ENCODE measurements around the gene TLE1. TPM values are rescaled to one million over a fixed set of nuclear protein-coding genes. Genes with fewer than 3 reads are reported as not detected.

TLE1 gene
- total and polyA plus RNA-seq, 10 of the 15 experiments (the other 5 are each of a cell fraction or from before 2014, with no cell fraction given), result 0.04 to 0.23 (median 0.10) TPM; not detected in 6

DNA sequence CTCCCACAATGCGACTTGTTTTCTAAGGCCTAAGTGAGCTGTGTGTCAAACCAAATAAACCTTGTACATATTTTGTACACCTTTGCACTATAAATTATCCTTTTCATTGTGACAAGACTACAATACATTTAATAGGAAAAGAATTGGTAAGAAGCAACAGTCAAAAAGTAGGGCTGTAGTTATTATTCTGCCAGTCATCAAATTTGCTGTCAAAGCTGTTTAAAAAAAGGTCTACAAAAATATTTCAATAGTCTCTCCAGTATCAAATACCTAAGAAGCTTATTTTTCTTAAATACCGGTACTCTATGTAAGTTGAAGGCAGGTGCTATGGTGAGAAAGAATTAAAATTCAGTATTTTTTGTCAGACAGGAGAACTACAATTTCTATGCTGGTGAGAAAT, 40.5 kb downstream of the TLE1 start:
- FAIRE-seq (no peak), ATAC-seq (no peak), DNase-seq (ENCODE audit: low read depth, low spot score) (no peak)
- Histone ChIP-seq H3K27me3 (replicated peaks in 1 of 2; ENCODE audit: control insufficient read depth in 2 of 2, insufficient read depth in 2 of 2, low read length in 1 of 2) (no peaks in the 10 kb centered on the region), H2AFZ (ENCODE audit: control insufficient read depth, low read depth, low read length) (no peak overlapping the region), H3K9ac (ENCODE audit: control insufficient read depth, insufficient read depth, low read length) (no peak overlapping the region), H3K79me2 (ENCODE audit: control insufficient read depth, insufficient read depth, low read length) (no peaks in the 10 kb centered on the region), H3K9me3 (replicated peaks; ENCODE audit: control insufficient read depth, insufficient read depth, low read length) (no peaks in the 10 kb centered on the region), H3K36me3 (ENCODE audit: control insufficient read depth in 2 of 2, insufficient read depth in 2 of 2, low read length in 1 of 2) (no peaks in the 10 kb centered on the region), H3K4me1 (ENCODE audit: control insufficient read depth, insufficient read depth, low read length) (no peaks in the 10 kb centered on the region), H3K27ac (ENCODE audit: control insufficient read depth, insufficient read depth) (no peak overlapping the region), H3K4me3 (no peak overlapping the region), H4K20me1 (ENCODE audit: control insufficient read depth, insufficient read depth) (no peaks in the 10 kb centered on the region), H3K4me2 (ENCODE audit: control insufficient read depth, insufficient read depth) (no peak overlapping the region)
- SMC1A ChIA-PET (ENCODE audit: uncharacterized antibody, unreplicated experiment), result no interaction called here
- WGBS (ENCODE audit: insufficient coverage, insufficient replicate concordance, low lambda C conversion rate, missing lambda C conversion rate), result 78% methylated on average over 2 of the region's 2 CpGs
- intact Hi-C loops (cut with micrococcal nuclease; ENCODE audit: unreplicated experiment) (no loop called here), in situ Hi-C loops (cut with MboI) (no loop called here)
- no TSS peak for BruUV-seq (replicated peaks)
- no peak for TF ChIP-seq SPI1 (IDR thresholded peaks at IDR 0.05; ENCODE audit: borderline replicate concordance, insufficient read depth, low read depth, low read length)
- no peak for TF ChIP-seq MXI1 (IDR thresholded peaks at IDR 0.05; ENCODE audit: low read depth, low read length)
- TF ChIP-seq, protein P1, sequence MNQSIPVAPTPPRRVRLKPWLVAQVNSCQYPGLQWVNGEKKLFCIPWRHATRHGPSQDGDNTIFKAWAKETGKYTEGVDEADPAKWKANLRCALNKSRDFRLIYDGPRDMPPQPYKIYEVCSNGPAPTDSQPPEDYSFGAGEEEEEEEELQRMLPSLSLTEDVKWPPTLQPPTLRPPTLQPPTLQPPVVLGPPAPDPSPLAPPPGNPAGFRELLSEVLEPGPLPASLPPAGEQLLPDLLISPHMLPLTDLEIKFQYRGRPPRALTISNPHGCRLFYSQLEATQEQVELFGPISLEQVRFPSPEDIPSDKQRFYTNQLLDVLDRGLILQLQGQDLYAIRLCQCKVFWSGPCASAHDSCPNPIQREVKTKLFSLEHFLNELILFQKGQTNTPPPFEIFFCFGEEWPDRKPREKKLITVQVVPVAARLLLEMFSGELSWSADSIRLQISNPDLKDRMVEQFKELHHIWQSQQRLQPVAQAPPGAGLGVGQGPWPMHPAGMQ (IDR thresholded peaks at IDR 0.05; ENCODE audit: borderline replicate concordance), result no peak
- no peak for TF ChIP-seq STAT1 (conservative IDR thresholded peaks at IDR 0.05)
- TF ChIP-seq ZNF384 (IDR thresholded peaks at IDR 0.05; ENCODE audit: borderline replicate concordance, low read depth, low read length), result no peak
- no peak for TF ChIP-seq SREBF1 (IDR thresholded peaks at IDR 0.05; ENCODE audit: low read length)
- no peak for TF ChIP-seq RB1 (IDR thresholded peaks at IDR 0.05; ENCODE audit: borderline replicate concordance)
- no peak for TF ChIP-seq IKZF2 (IDR thresholded peaks at IDR 0.05)
- no peak for TF ChIP-seq ZBED1 (IDR thresholded peaks at IDR 0.05; ENCODE audit: borderline replicate concordance)
- no peak for TF ChIP-seq SREBF2 (IDR thresholded peaks at IDR 0.05; ENCODE audit: low read length)
- TF ChIP-seq, protein P2, sequence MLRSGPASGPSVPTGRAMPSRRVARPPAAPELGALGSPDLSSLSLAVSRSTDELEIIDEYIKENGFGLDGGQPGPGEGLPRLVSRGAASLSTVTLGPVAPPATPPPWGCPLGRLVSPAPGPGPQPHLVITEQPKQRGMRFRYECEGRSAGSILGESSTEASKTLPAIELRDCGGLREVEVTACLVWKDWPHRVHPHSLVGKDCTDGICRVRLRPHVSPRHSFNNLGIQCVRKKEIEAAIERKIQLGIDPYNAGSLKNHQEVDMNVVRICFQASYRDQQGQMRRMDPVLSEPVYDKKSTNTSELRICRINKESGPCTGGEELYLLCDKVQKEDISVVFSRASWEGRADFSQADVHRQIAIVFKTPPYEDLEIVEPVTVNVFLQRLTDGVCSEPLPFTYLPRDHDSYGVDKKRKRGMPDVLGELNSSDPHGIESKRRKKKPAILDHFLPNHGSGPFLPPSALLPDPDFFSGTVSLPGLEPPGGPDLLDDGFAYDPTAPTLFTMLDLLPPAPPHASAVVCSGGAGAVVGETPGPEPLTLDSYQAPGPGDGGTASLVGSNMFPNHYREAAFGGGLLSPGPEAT (IDR thresholded peaks at IDR 0.05; ENCODE audit: low read depth), result no peak
- TF ChIP-seq, protein P3, sequence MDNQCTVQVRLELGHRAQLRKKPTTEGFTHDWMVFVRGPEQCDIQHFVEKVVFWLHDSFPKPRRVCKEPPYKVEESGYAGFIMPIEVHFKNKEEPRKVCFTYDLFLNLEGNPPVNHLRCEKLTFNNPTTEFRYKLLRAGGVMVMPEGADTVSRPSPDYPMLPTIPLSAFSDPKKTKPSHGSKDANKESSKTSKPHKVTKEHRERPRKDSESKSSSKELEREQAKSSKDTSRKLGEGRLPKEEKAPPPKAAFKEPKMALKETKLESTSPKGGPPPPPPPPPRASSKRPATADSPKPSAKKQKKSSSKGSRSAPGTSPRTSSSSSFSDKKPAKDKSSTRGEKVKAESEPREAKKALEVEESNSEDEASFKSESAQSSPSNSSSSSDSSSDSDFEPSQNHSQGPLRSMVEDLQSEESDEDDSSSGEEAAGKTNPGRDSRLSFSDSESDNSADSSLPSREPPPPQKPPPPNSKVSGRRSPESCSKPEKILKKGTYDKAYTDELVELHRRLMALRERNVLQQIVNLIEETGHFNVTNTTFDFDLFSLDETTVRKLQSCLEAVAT (IDR thresholded peaks at IDR 0.05), result no peak
- no peak for TF ChIP-seq TCF12 (IDR thresholded peaks at IDR 0.05; ENCODE audit: low read depth, low read length)
- no peak for TF ChIP-seq TCF7 (IDR thresholded peaks at IDR 0.05; ENCODE audit: borderline replicate concordance)
- TF ChIP-seq, protein P4, sequence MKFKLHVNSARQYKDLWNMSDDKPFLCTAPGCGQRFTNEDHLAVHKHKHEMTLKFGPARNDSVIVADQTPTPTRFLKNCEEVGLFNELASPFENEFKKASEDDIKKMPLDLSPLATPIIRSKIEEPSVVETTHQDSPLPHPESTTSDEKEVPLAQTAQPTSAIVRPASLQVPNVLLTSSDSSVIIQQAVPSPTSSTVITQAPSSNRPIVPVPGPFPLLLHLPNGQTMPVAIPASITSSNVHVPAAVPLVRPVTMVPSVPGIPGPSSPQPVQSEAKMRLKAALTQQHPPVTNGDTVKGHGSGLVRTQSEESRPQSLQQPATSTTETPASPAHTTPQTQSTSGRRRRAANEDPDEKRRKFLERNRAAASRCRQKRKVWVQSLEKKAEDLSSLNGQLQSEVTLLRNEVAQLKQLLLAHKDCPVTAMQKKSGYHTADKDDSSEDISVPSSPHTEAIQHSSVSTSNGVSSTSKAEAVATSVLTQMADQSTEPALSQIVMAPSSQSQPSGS (IDR thresholded peaks at IDR 0.05; ENCODE audit: low read length), result no peak
- CTCF ChIA-PET, result no interaction called here
- RAD21 ChIA-PET (ENCODE audit: unreplicated experiment), result no interaction called here
- POLR2A ChIA-PET, result no interaction called here

Measured in GM12878 (cell line).